Epidermal melanocyte (primary cell): ENCODE results near the gene PPA2.

Experiments
- DNase-seq: peaks from one replicate; pipeline ENCODE4 v3.0.0; 2011; ENCODE audit warnings: low spot score; ENCODE audit not compliant: insufficient read length

PPA2 gene

DNA sequence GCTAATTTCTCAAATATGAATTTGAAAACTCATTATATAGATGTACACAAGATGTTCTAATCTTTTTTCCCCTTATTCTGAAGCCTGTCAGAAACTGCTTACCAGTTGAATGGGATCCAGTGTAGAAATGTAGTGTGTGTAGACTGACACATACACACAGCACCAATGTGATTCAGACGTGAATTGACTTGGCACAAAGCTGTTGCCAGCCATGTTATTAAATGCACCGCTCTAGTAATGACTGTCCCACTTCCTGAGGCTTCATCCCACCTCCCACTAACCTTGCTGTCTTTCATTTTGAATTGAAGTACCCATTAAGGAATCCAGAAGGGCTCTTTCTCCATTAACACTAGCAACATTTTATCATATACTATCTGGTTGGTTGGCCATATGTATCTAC, 146.6 kb downstream of the PPA2 start:
- no peak for DNase-seq
